Activated CD4-positive, alpha-beta T cell treated with anti-CD3 and anti-CD28 coated beads, Interleukin-2, Interleukin-6, amounts not matched to agents 100 ng/mL and 50 ng/mL, durations not matched to agents 16 hours and 8 hours (primary cell): ENCODE data around the gene ODAD3.
A peak's percentile ranks its signal among the peaks of the same experiment; 100 is the strongest.
"Not testable (repeated sequence)": the region's sequence is repeated elsewhere in the genome, so short reads cannot be mapped to it uniquely, and the experiment has no call there.

Experiments
- DNase-seq: peaks from one replicate; pipeline ENCODE4 v3.0.0-alpha.2; 2020

ODAD3 gene

GRCh38 chr19:11435057-11435832 lies at the start of gene ODAD3, which contains the start of gene PRKCSH:
ODAD3 (minus strand) TSS chr19:11435121; CDS start chr19:11435016, 105 bp downstream.
PRKCSH (plus strand) TSS chr19:11435635; CDS start chr19:11436118, 483 bp downstream.
- peak; percentile 100 for DNase-seq

GRCh38 chr19:11483366-11484111 lies 48.6 kb upstream of the ODAD3 start:
- DNase-seq = no peak

GRCh38 chr19:11482384-11483050 lies 47.6 kb upstream of the ODAD3 start:
- DNase-seq = peak; percentile 94

GRCh38 chr19:11481534-11482383 lies 46.8 kb upstream of the ODAD3 start:
- DNase-seq = peak; percentile 88

- no peak for DNase-seq
Measured at GRCh38 chr19:11480715-11481533, 46.0 kb upstream of the ODAD3 start, which contains the start of gene ELAVL3. ELAVL3 (minus strand) TSS chr19:11481046; CDS start chr19:11480608, 438 bp downstream.

GRCh38 chr19:11479898-11480714 lies 45.2 kb upstream of the ODAD3 start:
- no peak for DNase-seq

GRCh38 chr19:11479090-11479897 lies 44.4 kb upstream of the ODAD3 start:
- peak; percentile 63 for DNase-seq

GRCh38 chr19:11478167-11479089 lies 43.5 kb upstream of the ODAD3 start:
- no peak for DNase-seq

GRCh38 chr19:11475861-11476260 lies 40.9 kb upstream of the ODAD3 start:
- DNase-seq = no peak

- DNase-seq = not testable (repeated sequence)
Measured at GRCh38 chr19:11475343-11475742, 40.4 kb upstream of the ODAD3 start.

GRCh38 chr19:11473725-11474124 lies 38.8 kb upstream of the ODAD3 start:
- no peak for DNase-seq

GRCh38 chr19:11468266-11468845 lies 33.4 kb upstream of the ODAD3 start:
- not testable (repeated sequence) for DNase-seq

- DNase-seq = no peak
Measured at GRCh38 chr19:11465600-11465999, 30.7 kb upstream of the ODAD3 start.

GRCh38 chr19:11464333-11465265 lies 29.7 kb upstream of the ODAD3 start:
- DNase-seq = no peak

- DNase-seq = no peak
Measured at GRCh38 chr19:11463391-11463790, 28.5 kb upstream of the ODAD3 start.

GRCh38 chr19:11461453-11461852 lies 26.5 kb upstream of the ODAD3 start:
- no peak for DNase-seq

GRCh38 chr19:11460207-11460606 lies 25.3 kb upstream of the ODAD3 start:
- DNase-seq = no peak
